Measurements from ENCODE around the gene KCNMA1. TPM values are rescaled to one million over a fixed set of nuclear protein-coding genes. Genes with fewer than 3 reads are reported as not detected.

Gene KCNMA1
- total RNA-seq, 1 experiment from 2014 or later = 20.7 TPM

DNA sequence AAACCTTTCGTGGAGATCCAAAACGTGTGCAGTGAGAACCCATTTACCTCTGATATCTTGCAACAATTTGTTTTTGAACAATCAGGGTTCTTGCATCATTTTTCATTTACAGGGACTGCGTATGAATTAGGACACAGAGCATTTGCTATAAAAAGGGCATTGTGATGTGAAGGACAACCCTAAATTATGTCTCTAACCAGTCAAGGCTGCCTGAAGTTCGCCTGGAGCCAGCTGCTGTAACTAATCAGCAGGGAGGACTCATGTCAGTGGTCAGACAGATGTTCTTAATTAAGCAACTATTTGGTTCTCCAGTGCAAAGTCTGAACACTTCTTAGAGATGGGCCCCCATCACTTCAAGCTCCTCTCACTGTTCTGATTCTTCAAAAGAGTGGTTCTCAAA is 674.8 kb downstream of the KCNMA1 start:
- POLR2A ChIA-PET = no interaction called here
- intact Hi-C loops (cut with micrococcal nuclease; ENCODE audit: unreplicated experiment) = no loop called here
- no peak overlapping the region for H3K27ac Mint-ChIP-seq (ENCODE audit: unreplicated experiment)
- no peaks in the 10 kb centered on the region for H3K27me3 Mint-ChIP-seq (ENCODE audit: insufficient read depth, unreplicated experiment)
- no peak overlapping the region for H3K4me3 Mint-ChIP-seq (ENCODE audit: unreplicated experiment)
- no peaks in the 10 kb centered on the region for H3K4me1 Mint-ChIP-seq (ENCODE audit: low read depth, unreplicated experiment)
- H3K4me1 ChIP-seq = no peaks in the 10 kb centered on the region
- DNase-seq = no peak
- H3K36me3 ChIP-seq (ENCODE audit: control insufficient read depth, insufficient read depth, low read length) = no peaks in the 10 kb centered on the region
- CTCF ChIA-PET = no interaction called here
- no peaks in the 10 kb centered on the region for H3K9me3 Mint-ChIP-seq (ENCODE audit: unreplicated experiment)
- TF ChIP-seq, protein P1, sequence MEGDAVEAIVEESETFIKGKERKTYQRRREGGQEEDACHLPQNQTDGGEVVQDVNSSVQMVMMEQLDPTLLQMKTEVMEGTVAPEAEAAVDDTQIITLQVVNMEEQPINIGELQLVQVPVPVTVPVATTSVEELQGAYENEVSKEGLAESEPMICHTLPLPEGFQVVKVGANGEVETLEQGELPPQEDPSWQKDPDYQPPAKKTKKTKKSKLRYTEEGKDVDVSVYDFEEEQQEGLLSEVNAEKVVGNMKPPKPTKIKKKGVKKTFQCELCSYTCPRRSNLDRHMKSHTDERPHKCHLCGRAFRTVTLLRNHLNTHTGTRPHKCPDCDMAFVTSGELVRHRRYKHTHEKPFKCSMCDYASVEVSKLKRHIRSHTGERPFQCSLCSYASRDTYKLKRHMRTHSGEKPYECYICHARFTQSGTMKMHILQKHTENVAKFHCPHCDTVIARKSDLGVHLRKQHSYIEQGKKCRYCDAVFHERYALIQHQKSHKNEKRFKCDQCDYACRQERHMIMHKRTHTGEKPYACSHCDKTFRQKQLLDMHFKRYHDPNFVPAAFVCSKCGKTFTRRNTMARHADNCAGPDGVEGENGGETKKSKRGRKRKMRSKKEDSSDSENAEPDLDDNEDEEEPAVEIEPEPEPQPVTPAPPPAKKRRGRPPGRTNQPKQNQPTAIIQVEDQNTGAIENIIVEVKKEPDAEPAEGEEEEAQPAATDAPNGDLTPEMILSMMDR (IDR thresholded peaks at IDR 0.05; ENCODE audit: insufficient read depth in 1 of 2, low read depth in 1 of 2, low read length in 1 of 2, severe bottlenecking in 1 of 2, unreplicated experiment in 1 of 2) = no peak
- H3K27me3 ChIP-seq (replicated peaks; ENCODE audit: control insufficient read depth, insufficient read depth, low read length) = no peaks in the 10 kb centered on the region
- BruUV-seq (replicated peaks) = no TSS peak
- no peak overlapping the region for H3K4me3 ChIP-seq (ENCODE audit: low read depth, low read length)
- H3K36me3 Mint-ChIP-seq (ENCODE audit: insufficient read depth, unreplicated experiment) = no peaks in the 10 kb centered on the region
- H3K9me3 ChIP-seq = no peaks in the 10 kb centered on the region

GRCh38 chr10:76961841-76962240 is 675.8 kb downstream of the KCNMA1 start:
- ChIA-PET CTCF (no interaction called here), POLR2A (no interaction called here)
- Mint-ChIP-seq H3K9me3 (ENCODE audit: unreplicated experiment) (no peaks in the 10 kb centered on the region), H3K4me3 (ENCODE audit: unreplicated experiment) (no peak overlapping the region), H3K27ac (ENCODE audit: unreplicated experiment) (no peak overlapping the region), H3K4me1 (ENCODE audit: low read depth, unreplicated experiment) (no peaks in the 10 kb centered on the region), H3K27me3 (ENCODE audit: insufficient read depth, unreplicated experiment) (no peaks in the 10 kb centered on the region), H3K36me3 (ENCODE audit: insufficient read depth, unreplicated experiment) (no peaks in the 10 kb centered on the region)
- Histone ChIP-seq H3K36me3 (ENCODE audit: control insufficient read depth, insufficient read depth, low read length) (no peaks in the 10 kb centered on the region), H3K4me1 (no peaks in the 10 kb centered on the region), H3K9me3 (no peaks in the 10 kb centered on the region), H3K27me3 (replicated peaks; ENCODE audit: control insufficient read depth, insufficient read depth, low read length) (no peaks in the 10 kb centered on the region), H3K4me3 (ENCODE audit: low read depth, low read length) (no peak overlapping the region)
- intact Hi-C loops (cut with micrococcal nuclease; ENCODE audit: unreplicated experiment) = no loop called here
- DNase-seq = no peak
- TF ChIP-seq, protein P1 (IDR thresholded peaks at IDR 0.05; ENCODE audit: insufficient read depth in 1 of 2, low read depth in 1 of 2, low read length in 1 of 2, severe bottlenecking in 1 of 2, unreplicated experiment in 1 of 2) = no peak
- BruUV-seq (replicated peaks) = no TSS peak

GRCh38 chr10:76959111-76959510 is 678.5 kb downstream of the KCNMA1 start:
- Mint-ChIP-seq H3K4me3 (ENCODE audit: unreplicated experiment) (no peak overlapping the region), H3K27me3 (ENCODE audit: insufficient read depth, unreplicated experiment) (no peaks in the 10 kb centered on the region)

More at GRCh38 chr10:76959111-76959510, 678.5 kb downstream of the KCNMA1 start:
- H3K4me1 ChIP-seq = peaks cover 18% of the 10 kb centered on the region
- H3K4me1 Mint-ChIP-seq (ENCODE audit: low read depth, unreplicated experiment) = peaks cover 14% of the 10 kb centered on the region
- H3K9me3 ChIP-seq = no peaks in the 10 kb centered on the region
- no peaks in the 10 kb centered on the region for H3K36me3 ChIP-seq (ENCODE audit: control insufficient read depth, insufficient read depth, low read length)
- BruUV-seq (replicated peaks) = no TSS peak
- ChIA-PET CTCF (no interaction called here), POLR2A (no interaction called here)
- H3K36me3 Mint-ChIP-seq (ENCODE audit: insufficient read depth, unreplicated experiment) = no peaks in the 10 kb centered on the region
- TF ChIP-seq, protein P1 (IDR thresholded peaks at IDR 0.05; ENCODE audit: insufficient read depth in 1 of 2, low read depth in 1 of 2, low read length in 1 of 2, severe bottlenecking in 1 of 2, unreplicated experiment in 1 of 2) = no peak
- H3K27ac Mint-ChIP-seq (ENCODE audit: unreplicated experiment) = no peak overlapping the region
- H3K4me3 ChIP-seq (ENCODE audit: low read depth, low read length) = no peak overlapping the region
- no peaks in the 10 kb centered on the region for H3K27me3 ChIP-seq (replicated peaks; ENCODE audit: control insufficient read depth, insufficient read depth, low read length)
- intact Hi-C loops (cut with micrococcal nuclease; ENCODE audit: unreplicated experiment) = no loop called here
- H3K9me3 Mint-ChIP-seq (ENCODE audit: unreplicated experiment) = no peaks in the 10 kb centered on the region
- DNase-seq = no peak
